ENCODE measurements around the gene STK40. TPM values are rescaled to one million over a fixed set of nuclear protein-coding genes. Genes with fewer than 3 reads are reported as not detected.

The STK40 gene
- total RNA-seq, 1 donor from 2014 or later: 45.0 TPM

DNA sequence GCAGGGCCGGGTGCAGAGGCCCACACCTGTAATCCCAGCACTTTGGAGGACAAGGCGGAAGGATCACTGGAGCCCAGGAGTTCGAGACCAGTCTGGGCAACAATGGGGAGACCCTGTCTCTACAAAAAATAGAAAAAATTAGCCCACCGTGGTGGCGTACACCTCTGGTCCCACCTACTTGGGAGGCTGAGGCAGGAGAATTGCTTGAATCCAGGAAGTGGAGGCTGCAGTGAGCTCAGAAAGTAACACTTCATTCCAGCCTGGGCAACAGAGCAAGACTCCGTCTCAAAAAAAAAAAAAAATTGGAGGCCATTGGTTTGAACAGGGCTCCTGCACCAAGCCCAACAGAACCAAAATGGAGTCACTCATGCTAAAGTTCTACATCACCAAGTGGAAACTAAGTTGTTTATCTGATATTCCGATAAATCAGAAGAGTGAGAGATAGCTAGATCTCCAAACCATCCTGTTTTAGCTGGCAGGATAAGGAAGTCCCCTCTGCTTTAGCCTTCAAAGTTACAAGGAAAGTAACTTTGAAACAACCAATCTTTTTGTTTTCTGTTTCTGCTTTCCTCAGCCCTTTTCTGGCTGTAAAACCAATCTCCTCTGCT lies 12.8 kb upstream of the STK40 start:
- Mint-ChIP-seq H3K27ac (ENCODE audit: unreplicated experiment) (peak overlapping the region; percentile 95), H3K4me1 (ENCODE audit: unreplicated experiment) (peaks cover 38% of the 10 kb centered on the region), H3K4me3 (ENCODE audit: unreplicated experiment) (peak overlapping the region; percentile 98), H3K36me3 (ENCODE audit: unreplicated experiment) (no peaks in the 10 kb centered on the region), H3K9me3 (ENCODE audit: unreplicated experiment) (no peaks in the 10 kb centered on the region), H3K27me3 (ENCODE audit: unreplicated experiment) (no peaks in the 10 kb centered on the region)
- DNase-seq (ENCODE audit: extremely low spot score, unreplicated experiment): no peak
- TF ChIP-seq, protein P1, sequence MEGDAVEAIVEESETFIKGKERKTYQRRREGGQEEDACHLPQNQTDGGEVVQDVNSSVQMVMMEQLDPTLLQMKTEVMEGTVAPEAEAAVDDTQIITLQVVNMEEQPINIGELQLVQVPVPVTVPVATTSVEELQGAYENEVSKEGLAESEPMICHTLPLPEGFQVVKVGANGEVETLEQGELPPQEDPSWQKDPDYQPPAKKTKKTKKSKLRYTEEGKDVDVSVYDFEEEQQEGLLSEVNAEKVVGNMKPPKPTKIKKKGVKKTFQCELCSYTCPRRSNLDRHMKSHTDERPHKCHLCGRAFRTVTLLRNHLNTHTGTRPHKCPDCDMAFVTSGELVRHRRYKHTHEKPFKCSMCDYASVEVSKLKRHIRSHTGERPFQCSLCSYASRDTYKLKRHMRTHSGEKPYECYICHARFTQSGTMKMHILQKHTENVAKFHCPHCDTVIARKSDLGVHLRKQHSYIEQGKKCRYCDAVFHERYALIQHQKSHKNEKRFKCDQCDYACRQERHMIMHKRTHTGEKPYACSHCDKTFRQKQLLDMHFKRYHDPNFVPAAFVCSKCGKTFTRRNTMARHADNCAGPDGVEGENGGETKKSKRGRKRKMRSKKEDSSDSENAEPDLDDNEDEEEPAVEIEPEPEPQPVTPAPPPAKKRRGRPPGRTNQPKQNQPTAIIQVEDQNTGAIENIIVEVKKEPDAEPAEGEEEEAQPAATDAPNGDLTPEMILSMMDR (IDR thresholded peaks at IDR 0.05): no peak

DNA sequence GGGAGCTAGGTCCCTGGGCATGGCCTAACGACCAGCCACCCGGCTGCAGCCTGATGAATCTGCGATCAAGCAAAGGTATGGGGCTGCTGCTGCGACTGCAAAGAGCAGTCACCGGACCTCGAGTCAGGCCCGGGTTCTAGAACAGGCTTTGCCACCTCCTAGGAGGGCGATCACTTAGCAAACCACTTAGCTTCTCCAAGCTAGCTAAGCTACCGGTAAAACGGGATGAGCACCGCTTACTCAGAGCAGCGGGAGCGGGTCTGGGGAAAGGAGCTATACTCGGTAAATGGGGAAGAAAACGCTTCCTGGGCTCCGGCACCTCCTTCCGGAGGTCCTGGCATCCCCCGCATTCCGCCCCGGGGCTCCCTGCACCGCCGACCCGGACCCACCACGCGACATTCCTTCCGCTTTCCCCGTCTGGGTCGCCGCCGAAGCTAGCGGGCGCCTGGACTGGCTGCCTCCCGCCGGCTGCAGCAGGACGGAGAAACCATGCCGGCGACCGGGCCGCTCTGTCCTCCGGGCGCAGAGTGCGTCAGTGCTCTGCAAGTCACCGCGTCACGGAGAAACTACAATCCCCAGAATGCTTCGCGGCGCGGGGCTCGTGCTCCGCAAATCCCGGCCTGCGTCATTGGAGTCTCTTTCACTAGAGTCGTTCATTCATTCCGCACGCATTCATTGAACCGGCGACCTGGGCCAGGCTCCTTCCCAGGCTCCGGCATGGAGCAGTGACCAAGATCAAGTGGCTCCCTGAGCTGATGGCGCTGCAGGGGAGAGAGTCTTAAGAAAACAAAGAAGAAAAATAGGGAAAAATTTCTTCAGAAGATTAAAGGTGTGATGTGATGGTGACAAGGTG lies 11.9 kb upstream of the STK40 start, which contains the start of gene LSM10:
Gene LSM10 (minus strand): TSS at position 531 of the 853 bp plus-strand sequence. CDS start 3,779 bp downstream, outside the sequence.
- Mint-ChIP-seq H3K27ac (ENCODE audit: unreplicated experiment) (peak within 1 kb of the TSS; percentile 95), H3K36me3 (ENCODE audit: unreplicated experiment) (peaks cover 6% of the 10 kb centered on the region)

DNA sequence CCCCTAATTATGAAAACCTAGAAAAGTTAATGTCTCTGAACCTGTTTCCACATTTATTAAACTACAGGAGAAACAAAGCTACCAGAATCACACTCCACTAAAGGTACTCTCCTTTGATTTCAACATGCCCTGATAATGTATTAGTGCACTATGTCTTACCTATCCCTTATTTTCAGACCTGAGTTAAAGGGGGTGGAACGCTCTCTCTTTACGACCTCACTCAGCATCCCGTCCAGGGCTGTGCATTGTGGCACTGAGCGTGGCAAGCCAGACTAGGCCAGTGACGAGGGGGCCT lies 11.3 kb upstream of the STK40 start:
- TF ChIP-seq, protein P1 (IDR thresholded peaks at IDR 0.05): no peak
- Mint-ChIP-seq H3K36me3 (ENCODE audit: unreplicated experiment) (peaks cover 9% of the 10 kb centered on the region), H3K27ac (ENCODE audit: unreplicated experiment) (peak overlapping the region; percentile 95)

More for the DNA sequence above, 11.9 kb upstream of the STK40 start, which contains the start of gene LSM10:
- H3K4me1 Mint-ChIP-seq (ENCODE audit: unreplicated experiment): peaks cover 38% of the 10 kb centered on the region
- H3K9me3 Mint-ChIP-seq (ENCODE audit: unreplicated experiment): no peaks in the 10 kb centered on the region
- TF ChIP-seq, protein P1 (IDR thresholded peaks at IDR 0.05): no peak
- no peaks in the 10 kb centered on the region for H3K27me3 Mint-ChIP-seq (ENCODE audit: unreplicated experiment)
- H3K4me3 Mint-ChIP-seq (ENCODE audit: unreplicated experiment): peak within 1 kb of the TSS; percentile 98
- DNase-seq (ENCODE audit: extremely low spot score, unreplicated experiment): peak; percentile 96

DNA sequence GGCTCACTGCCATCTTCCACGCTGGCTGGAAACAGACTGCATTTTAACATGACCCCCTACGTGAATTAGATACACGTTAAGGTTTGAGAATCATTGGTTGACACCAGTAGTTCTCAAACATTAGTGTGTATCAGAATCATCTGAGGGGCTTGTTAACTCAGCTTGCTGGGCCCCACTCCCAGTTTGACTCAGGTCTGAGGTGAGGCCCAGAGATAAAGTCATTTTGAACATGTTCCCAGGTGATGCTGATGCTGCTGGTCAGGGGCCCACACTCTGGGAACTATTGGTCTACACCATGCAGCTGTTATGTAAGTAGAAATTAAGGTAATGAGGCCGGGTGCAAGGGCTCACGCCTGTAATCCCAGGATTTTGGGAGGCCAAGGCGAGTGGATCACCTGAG lies 10.6 kb upstream of the STK40 start:
- Mint-ChIP-seq H3K27ac (ENCODE audit: unreplicated experiment) (peak overlapping the region; percentile 95), H3K27me3 (ENCODE audit: unreplicated experiment) (no peaks in the 10 kb centered on the region), H3K36me3 (ENCODE audit: unreplicated experiment) (peaks cover 14% of the 10 kb centered on the region)

More for the DNA sequence above, 11.3 kb upstream of the STK40 start:
- Mint-ChIP-seq H3K27me3 (ENCODE audit: unreplicated experiment) (no peaks in the 10 kb centered on the region), H3K9me3 (ENCODE audit: unreplicated experiment) (no peaks in the 10 kb centered on the region), H3K4me1 (ENCODE audit: unreplicated experiment) (peaks cover 32% of the 10 kb centered on the region), H3K4me3 (ENCODE audit: unreplicated experiment) (peak overlapping the region; percentile 98)
- DNase-seq (ENCODE audit: extremely low spot score, unreplicated experiment): no peak

More for the DNA sequence above, 10.6 kb upstream of the STK40 start:
- H3K4me1 Mint-ChIP-seq (ENCODE audit: unreplicated experiment): peaks cover 27% of the 10 kb centered on the region
- TF ChIP-seq, protein P1 (IDR thresholded peaks at IDR 0.05): no peak
- DNase-seq (ENCODE audit: extremely low spot score, unreplicated experiment): no peak
- peak overlapping the region; percentile 98 for H3K4me3 Mint-ChIP-seq (ENCODE audit: unreplicated experiment)
- no peaks in the 10 kb centered on the region for H3K9me3 Mint-ChIP-seq (ENCODE audit: unreplicated experiment)

Measured in osteocyte (in vitro differentiated cells).